Activated CD8-positive, alpha-beta memory T cell treated with anti-CD3 and anti-CD28 coated beads, Interleukin-2, amount 50 U/mL, for 24 hours (primary cell): ENCODE data around the gene ABCD1.

ENCODE experiments used
- DNase-seq: peaks from one replicate; pipeline ENCODE4 v3.0.0-alpha.2; 2020; ENCODE audit errors: extremely low read depth

Gene ABCD1

GRCh38 chrX:153773741-153774575 lies 49.3 kb downstream of the ABCD1 start:
- no peak for DNase-seq

- DNase-seq = no peak
Measured at GRCh38 chrX:153774576-153775292, 50.1 kb downstream of the ABCD1 start.

- DNase-seq = no peak
Measured at GRCh38 chrX:153775293-153776119, 50.9 kb downstream of the ABCD1 start.

DNA sequence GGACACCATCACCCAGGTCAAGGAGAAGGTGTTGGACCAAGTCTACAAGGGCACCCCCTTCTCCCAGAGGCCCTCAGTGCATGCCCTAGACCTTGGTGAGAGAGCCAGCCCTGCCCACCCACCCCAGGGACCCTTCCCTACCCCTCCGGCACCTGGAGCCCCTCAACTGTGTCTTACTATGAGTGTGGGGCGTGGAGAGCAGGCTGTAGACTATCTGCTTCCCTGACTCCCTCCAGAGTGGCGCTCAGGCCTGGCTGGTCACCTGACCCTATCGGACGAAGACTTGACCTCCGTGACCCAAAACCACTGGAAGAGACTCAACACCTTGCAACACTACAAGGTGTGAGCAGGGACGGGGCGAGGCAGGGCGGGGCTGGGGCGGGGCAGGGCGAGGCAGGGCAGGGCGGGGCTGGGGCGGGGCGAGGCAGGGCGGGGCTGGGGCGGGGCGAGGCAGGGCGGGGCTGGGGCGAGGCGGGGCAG lies 51.5 kb downstream of the ABCD1 start:
- DNase-seq = no peak

- no peak for DNase-seq
Measured at GRCh38 chrX:153776611-153777045, 52.0 kb downstream of the ABCD1 start.

GRCh38 chrX:153777261-153778090 lies 52.8 kb downstream of the ABCD1 start:
- no peak for DNase-seq

DNA sequence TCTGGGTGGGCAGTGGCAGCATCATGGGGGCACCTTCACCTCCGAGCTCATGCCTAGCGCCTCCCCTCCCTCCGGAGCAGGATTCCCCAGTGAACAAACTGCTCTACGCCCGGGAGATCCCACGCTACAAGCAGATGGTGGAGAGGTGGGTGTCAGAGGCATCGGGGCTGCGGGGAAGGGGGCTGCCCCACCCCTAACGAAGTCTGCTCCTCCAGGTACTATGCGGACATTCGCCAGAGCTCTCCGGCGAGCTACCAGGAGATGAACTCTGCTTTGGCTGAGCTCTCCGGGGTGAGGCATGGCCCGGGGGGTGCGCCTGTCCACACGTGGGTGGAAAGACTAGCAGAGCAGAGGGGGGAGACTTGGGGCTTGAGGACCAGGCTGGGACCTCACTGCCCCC lies 53.5 kb downstream of the ABCD1 start:
- no peak for DNase-seq

DNA sequence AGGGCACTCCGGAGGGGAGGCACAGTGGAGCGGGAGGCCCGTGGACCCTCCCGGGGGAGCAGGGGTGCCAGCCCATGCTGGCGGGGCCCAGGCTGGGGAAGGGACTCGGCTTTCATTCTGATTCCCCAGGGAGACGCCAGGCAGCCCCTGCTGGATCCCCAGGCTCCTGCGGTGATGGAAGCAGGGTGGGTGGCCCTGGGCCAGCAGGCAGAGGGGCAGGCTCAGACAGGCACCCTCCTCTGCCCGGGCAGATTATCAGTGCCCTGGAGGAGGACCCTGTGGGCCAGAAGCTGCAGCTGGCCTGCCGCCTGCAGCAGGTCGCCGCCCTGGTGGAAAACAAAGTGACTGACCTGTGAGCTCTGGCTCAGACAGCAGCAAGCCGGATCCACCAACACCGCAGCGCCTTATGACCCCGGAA lies 54.0 kb downstream of the ABCD1 start:
- DNase-seq = no peak

DNA sequence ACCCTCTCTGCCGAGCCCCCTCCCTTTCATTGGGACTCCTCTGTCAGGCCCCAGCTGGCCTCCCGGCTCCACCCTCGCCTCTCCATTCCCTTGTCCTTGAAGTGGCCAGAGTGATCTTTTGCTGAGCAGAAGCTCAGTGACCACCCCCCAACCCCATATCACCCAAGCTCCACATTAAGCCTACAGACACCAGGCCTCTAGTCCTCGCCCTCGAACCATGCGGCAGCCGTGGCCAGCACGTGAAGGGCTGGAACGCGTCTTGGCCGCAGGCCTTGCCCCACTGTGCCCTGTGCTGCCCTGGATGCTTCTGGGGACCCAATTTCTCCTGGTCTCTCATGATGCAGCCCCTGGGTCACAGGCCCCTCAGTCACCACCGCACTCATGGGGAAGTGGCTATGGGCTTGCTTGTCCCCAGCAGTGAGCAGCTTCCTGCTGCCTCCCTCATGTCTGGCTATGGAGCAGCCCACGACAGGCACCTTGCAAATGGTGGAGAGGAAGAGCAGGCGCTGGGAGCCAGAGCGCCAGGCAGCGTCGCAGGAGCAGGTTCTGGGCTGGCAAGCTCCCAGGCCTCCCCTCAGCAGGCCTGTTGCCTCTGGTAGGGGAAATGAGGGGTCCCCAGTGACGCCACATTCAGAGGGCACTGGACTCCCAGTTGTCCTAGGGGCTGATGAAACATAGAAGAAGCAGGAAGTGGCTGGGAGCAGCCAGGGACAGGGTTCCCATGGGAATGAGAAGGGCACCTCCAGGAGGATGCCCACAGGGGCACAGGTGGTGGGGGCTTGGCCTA lies 55.4 kb downstream of the ABCD1 start:
- DNase-seq = no peak

- no peak for DNase-seq
Measured at GRCh38 chrX:153780678-153781427, 56.2 kb downstream of the ABCD1 start, which contains the start of gene SRPK3. Gene SRPK3, plus strand, starts transcription at chrX:153781041. Its CDS starts 46 bp downstream, at chrX:153781087.

DNA sequence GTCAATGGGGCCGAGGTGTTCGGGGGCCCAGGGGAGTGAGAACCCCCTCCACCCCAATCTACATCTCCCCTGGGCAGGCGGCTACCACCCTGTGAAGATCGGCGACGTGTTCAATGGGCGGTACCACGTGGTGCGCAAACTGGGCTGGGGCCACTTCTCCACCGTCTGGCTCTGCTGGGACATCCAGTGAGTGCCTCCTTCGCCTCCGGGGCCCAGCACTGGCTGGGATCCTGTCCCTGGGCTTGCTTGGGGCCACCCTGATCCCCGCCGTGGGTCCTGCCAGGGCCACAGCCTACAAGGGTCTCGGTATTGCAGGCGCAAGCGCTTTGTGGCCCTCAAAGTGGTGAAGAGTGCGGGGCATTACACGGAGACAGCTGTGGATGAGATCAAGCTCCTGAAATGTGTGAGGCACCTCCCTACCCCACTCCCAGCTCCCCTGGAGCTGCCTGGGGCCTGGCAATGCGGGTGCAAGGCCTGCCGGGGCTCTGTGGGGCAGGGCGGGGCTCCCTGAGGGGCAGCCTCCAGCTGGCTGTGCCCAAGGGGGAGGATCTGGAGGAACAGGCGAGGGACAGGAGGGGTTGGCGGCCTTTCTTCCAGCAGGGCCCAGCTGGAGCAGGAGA lies 56.9 kb downstream of the ABCD1 start:
- DNase-seq = no peak

DNA sequence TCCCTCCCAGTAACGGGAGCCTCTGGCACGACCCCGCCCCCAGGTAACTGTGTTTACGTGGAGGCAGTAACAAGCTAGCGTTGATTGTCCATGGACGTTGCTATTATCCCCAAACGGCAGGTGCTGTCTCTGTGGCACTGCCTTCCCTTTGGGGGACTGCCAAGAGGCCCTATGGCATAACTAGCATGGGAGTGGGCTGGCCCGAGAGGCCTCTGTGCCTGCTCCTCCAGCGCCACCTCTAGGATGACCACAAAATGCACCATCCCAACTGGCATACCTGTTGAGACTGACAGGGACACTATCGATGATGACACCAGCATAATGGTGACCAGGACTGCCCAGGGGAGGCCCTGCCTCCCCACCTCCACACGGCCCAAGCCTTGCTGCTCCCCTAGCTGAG lies 57.7 kb downstream of the ABCD1 start:
- no peak for DNase-seq

- DNase-seq = no peak
Measured at GRCh38 chrX:153782871-153783270, 58.2 kb downstream of the ABCD1 start.

DNA sequence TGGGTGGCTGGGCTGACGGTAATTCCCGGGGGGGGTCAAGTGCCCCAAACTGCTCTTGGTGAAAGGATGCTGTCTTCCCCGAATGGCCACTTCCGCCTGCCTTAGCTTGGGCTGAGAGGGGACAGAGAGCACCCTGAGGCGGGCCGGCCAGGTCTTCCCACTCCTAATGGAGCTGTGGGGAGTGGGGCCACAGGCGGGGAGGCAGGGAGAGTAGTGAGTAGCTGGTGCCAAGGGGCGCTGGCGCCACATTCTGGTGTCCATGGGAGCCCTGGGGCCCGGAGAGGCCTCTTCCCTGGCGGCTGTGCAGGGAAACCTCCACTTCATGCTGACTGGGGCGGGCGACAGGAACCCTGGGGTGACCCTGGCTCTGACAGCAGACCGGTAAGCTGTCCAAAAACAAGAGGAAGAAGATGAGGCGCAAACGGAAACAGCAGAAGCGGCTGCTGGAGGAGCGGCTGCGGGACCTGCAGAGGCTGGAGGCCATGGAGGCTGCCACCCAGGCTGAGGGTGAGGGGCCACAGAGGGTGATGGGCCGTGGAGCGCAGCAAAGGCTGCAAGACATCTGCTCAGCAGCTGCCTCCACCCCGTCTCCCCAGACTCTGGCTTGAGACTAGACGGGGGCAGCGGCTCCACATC lies 58.8 kb downstream of the ABCD1 start:
- no peak for DNase-seq

DNA sequence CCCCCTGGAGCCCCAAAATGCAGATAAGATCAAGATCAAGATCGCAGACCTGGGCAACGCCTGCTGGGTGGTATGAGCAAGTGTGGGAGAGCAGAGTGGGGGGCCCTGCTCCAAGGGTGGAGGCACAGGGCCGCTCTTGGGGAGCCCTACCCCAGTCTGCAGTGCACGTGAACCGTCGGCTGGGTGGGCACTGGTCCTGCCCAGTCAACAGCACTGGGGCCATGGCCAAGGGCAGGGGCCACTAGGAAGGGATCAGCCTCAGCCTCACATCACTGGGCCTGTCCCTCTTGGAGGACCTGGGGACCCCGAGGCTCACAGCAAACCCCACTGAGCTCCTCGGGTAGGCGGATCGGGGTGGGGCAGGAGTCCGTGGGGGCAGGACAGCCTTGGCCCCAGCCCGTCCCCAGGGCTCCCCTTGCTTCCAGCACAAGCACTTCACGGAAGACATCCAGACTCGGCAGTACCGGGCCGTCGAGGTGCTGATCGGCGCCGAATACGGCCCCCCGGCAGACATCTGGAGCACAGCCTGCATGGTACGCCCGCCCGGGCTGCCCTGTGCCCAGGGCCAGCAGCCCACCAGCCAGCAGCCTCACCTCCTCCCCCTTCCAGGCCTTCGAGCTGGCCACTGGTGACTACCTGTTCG lies 59.8 kb downstream of the ABCD1 start:
- DNase-seq = no peak

DNA sequence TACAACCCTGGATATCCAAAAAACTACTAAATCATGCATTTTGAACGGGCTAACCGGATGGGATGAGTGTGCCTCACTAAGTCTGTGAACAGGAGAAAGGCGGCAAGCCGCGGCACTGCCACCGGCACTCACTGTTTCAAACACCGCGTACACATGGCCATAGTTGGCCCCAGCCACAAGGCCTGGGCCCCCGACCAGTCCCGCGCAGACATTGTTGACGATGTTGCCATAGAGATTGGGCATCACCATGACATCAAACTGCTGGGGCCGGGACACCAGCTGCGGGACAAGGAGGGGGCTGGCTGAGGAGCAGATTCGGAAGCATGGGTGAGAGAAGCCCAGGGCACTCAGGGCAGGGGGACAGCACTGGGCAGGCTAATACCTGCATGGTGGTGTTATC lies 62.0 kb downstream of the ABCD1 start:
- DNase-seq = no peak

- no peak for DNase-seq
Measured at GRCh38 chrX:153789654-153790053, 65.0 kb downstream of the ABCD1 start.
